Measurements from ENCODE around the gene TLE4. TPM values are rescaled to one million over a fixed set of nuclear protein-coding genes. Genes with fewer than 3 reads are reported as not detected.

TLE4 gene
- polyA plus RNA-seq, 1 of the 3 experiments (the other 2 are of a cell fraction), result 40.4 TPM

DNA sequence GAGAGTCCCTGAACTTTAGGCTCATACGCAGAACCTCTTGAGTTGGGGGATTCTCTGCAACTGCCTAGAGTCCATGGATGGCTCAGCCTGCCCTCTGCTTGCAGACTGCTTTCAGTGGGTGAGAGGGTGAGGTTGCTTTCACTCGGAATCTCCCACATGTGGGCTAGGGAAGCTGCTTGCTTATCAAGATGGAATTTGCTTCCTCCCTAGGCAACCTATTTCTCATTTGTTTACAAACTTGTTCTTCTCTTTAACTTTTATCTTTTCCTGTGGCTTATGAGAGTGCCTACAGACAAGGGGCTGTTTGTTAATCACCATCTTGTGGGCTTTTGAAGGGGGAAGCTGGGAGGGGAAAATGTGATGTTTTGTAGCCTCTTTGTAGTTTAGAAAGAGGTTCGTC lies 10.0 kb downstream of the TLE4 start (continued):
- TF ChIP-seq, protein P1, sequence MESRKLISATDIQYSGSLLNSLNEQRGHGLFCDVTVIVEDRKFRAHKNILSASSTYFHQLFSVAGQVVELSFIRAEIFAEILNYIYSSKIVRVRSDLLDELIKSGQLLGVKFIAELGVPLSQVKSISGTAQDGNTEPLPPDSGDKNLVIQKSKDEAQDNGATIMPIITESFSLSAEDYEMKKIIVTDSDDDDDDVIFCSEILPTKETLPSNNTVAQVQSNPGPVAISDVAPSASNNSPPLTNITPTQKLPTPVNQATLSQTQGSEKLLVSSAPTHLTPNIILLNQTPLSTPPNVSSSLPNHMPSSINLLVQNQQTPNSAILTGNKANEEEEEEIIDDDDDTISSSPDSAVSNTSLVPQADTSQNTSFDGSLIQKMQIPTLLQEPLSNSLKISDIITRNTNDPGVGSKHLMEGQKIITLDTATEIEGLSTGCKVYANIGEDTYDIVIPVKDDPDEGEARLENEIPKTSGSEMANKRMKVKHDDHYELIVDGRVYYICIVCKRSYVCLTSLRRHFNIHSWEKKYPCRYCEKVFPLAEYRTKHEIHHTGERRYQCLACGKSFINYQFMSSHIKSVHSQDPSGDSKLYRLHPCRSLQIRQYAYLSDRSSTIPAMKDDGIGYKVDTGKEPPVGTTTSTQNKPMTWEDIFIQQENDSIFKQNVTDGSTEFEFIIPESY (IDR thresholded peaks at IDR 0.05; ENCODE audit: borderline replicate concordance, low read depth), result no peak
- no peak for TF ChIP-seq POLR2AphosphoS5 (IDR thresholded peaks at IDR 0.05; ENCODE audit: low read depth, low read length)
- TF ChIP-seq TCF12 (IDR thresholded peaks at IDR 0.05), result peak; percentile 47
- no peak for TF ChIP-seq NRF1 (IDR thresholded peaks at IDR 0.05; ENCODE audit: low read depth, low read length)
- no peak for TF ChIP-seq EZH2phosphoT487 (IDR thresholded peaks at IDR 0.05; ENCODE audit: borderline replicate concordance, low read depth)
- TF ChIP-seq, protein P2, sequence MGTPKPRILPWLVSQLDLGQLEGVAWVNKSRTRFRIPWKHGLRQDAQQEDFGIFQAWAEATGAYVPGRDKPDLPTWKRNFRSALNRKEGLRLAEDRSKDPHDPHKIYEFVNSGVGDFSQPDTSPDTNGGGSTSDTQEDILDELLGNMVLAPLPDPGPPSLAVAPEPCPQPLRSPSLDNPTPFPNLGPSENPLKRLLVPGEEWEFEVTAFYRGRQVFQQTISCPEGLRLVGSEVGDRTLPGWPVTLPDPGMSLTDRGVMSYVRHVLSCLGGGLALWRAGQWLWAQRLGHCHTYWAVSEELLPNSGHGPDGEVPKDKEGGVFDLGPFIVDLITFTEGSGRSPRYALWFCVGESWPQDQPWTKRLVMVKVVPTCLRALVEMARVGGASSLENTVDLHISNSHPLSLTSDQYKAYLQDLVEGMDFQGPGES (IDR thresholded peaks at IDR 0.05; ENCODE audit: low read depth, low read length), result no peak
- TF ChIP-seq GATA2 (CRISPR knock-in tag; IDR thresholded peaks at IDR 0.05), result no peak; the same call in 1 of the 2 replicates
- TF ChIP-seq YY1 (IDR thresholded peaks at IDR 0.05; ENCODE audit: low read depth), result no peak
- TF ChIP-seq NFIC (IDR thresholded peaks at IDR 0.05; ENCODE audit: borderline replicate concordance), result no peak

DNA sequence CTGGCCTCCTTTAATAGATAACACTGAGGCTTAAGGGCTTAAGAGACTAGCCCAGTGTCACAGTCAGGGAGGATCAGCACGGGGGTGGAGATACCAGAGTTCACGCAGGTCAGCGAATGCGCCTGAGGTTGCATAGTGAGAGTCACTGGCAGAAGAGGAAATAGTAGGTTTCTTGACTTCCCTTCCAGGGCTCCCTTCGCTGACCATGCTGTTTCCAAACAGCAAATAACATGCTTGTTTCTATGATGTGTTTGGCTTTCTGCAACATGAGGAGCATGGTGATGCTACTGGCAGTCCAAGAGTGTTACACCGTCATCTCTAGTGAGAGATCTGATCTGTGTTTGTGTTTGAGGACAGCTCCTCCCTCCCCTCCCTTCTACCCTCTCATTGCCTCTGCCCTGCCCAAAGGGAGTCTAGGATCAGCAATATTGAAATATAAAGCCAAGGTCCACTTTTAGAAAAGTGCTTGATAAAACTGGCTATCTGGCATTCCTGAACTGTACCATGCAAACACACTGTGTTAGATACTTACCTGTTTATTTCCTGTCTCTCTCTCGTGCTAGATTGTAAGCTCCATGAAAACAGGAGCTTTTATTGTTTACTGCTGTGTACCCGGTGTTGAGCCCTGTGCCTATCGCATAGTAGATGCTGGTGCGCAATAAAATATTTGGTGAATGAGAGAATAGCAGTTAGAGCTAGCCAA lies 12.3 kb downstream of the TLE4 start:
- Histone ChIP-seq H3K9me3 (no peaks in the 10 kb centered on the region), H3F3A (replicated peaks; ENCODE audit: insufficient read depth) (peaks cover 10% of the 10 kb centered on the region), H3K4me1 (ENCODE audit: control insufficient read depth in 1 of 2, insufficient read depth in 2 of 2, low read depth in 1 of 2, low read length in 1 of 2) (peaks cover 31 to 48% of the 10 kb centered on the region in 2 experiments), H3K27ac (ENCODE audit: low read depth in 2 of 2, low read length in 1 of 2) (no peak overlapping the region), H3K9me2 (no peaks in the 10 kb centered on the region), H4K20me1 (ENCODE audit: insufficient read depth) (peaks cover 80% of the 10 kb centered on the region), H3K4me2 (no peak overlapping the region), H3K36me3 (replicated peaks in 1 of 2; ENCODE audit: control insufficient read depth in 1 of 2, insufficient read depth in 2 of 2, low read length in 1 of 2) (peaks cover 59 to 64% of the 10 kb centered on the region in 2 experiments), H3K4me3 (ENCODE audit: low read depth in 2 of 2, low read length in 1 of 2) (no peak overlapping the region), H3K79me2 (ENCODE audit: insufficient read depth) (peaks cover 100% of the 10 kb centered on the region), H2AFZ (ENCODE audit: low read depth) (no peak overlapping the region), H3K9ac (no peak overlapping the region), H3K27me3 (ENCODE audit: insufficient read depth) (no peaks in the 10 kb centered on the region)
- TF ChIP-seq RCOR1 (IDR thresholded peaks at IDR 0.05; ENCODE audit: low read length), result no peak
- CTCF ChIA-PET, result no interaction called here
- WGBS (ENCODE audit: low lambda C conversion rate), result 92% methylated on average over 10 of the region's 10 CpGs
- POLR2A ChIA-PET, result no interaction called here
- DNase-seq, result no peak

GRCh38 chr9:79584655-79584982 lies 12.9 kb downstream of the TLE4 start:
- ChIA-PET POLR2A (interaction anchor here (0.6 kb wide), 1 partner anchor 605 kb away, joined by 3 read pairs; no protein-coding TSS in a partner anchor), CTCF (no interaction called here)
- H3K27me3 ChIP-seq (ENCODE audit: insufficient read depth), result no peaks in the 10 kb centered on the region
- no peak for DNase-seq
- peaks cover 54 to 62% of the 10 kb centered on the region in 2 experiments for H3K36me3 ChIP-seq (replicated peaks in 1 of 2; ENCODE audit: control insufficient read depth in 1 of 2, insufficient read depth in 2 of 2, low read length in 1 of 2)
- H2AFZ ChIP-seq (ENCODE audit: low read depth), result no peak overlapping the region
- H3K9me3 ChIP-seq, result no peaks in the 10 kb centered on the region
- 90% methylated on average over 2 of the region's 2 CpGs for WGBS (ENCODE audit: low lambda C conversion rate)
- no peak overlapping the region for H3K4me3 ChIP-seq (ENCODE audit: low read depth in 2 of 2, low read length in 1 of 2)
- H3K27ac ChIP-seq (ENCODE audit: low read depth in 2 of 2, low read length in 1 of 2), result no peak overlapping the region
- peaks cover 100% of the 10 kb centered on the region for H3K79me2 ChIP-seq (ENCODE audit: insufficient read depth)
- H4K20me1 ChIP-seq (ENCODE audit: insufficient read depth), result peaks cover 86% of the 10 kb centered on the region
- no peaks in the 10 kb centered on the region for H3K9me2 ChIP-seq
- TF ChIP-seq JUND (IDR thresholded peaks at IDR 0.05), result no peak
- no peak overlapping the region for H3K9ac ChIP-seq
- no peak overlapping the region for H3K4me2 ChIP-seq
- peaks cover 25 to 45% of the 10 kb centered on the region in 2 experiments for H3K4me1 ChIP-seq (ENCODE audit: control insufficient read depth in 1 of 2, insufficient read depth in 2 of 2, low read depth in 1 of 2, low read length in 1 of 2)
- H3F3A ChIP-seq (replicated peaks; ENCODE audit: insufficient read depth), result peaks cover 10% of the 10 kb centered on the region

Data from SK-N-SH (cell line).